HCT116 (cell line): ENCODE data around the gene DPYD.

Experiments used
- POLR2AphosphoS5 ChIP-seq: IDR thresholded peaks from 2 replicates; pipeline ENCODE4 v1.6.1; 2011; ENCODE audit warnings: mild to moderate bottlenecking, low read depth, low read length, moderate library complexity
- TF ChIP-seq, protein P1 (sequence below), 3 experiments: fragments of 200-600 bp in 1 of 3; sonication (generic) in 1 of 3; IDR thresholded peaks in 2 of 3; conservative IDR thresholded peaks in 1 of 3; 2 replicates each; pipeline ENCODE4 v1.5.1; 2012 to 2017; ENCODE audit warnings: low read depth in 2 of 3, low read length in 2 of 3, antibody characterized with exemption in 1 of 3, borderline replicate concordance in 1 of 3, control low read depth in 1 of 3, mild to moderate bottlenecking in 1 of 3, mixed read lengths in 1 of 3, mixed run types in 1 of 3, moderate library complexity in 1 of 3; ENCODE audit not compliant: insufficient read depth in 1 of 3
- TF ChIP-seq, protein P2 (sequence below): IDR thresholded peaks from 2 replicates; pipeline ENCODE4 v1.6.1; 2012

DNA sequence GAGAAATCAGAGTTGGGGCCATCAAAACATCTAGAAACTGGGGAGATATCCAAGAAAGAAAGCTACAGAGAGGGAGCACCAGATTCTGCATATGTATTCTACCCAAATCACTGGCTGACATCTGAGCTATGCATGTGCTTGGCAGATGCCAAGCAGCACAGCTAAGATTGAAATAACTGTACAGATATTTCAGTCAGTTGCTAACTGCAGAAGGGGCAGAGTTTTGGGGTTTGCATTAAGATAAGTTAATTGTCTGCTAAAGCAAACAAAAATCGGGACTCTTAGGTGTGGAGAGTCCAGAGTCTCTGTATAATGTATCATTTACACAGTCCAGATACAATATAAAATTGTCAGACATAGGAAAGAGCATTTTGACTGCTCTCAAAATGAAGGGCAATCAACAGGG lies 762.1 kb downstream of the DPYD start:
- TF ChIP-seq POLR2AphosphoS5, result no peak
- TF ChIP-seq, protein P1, sequence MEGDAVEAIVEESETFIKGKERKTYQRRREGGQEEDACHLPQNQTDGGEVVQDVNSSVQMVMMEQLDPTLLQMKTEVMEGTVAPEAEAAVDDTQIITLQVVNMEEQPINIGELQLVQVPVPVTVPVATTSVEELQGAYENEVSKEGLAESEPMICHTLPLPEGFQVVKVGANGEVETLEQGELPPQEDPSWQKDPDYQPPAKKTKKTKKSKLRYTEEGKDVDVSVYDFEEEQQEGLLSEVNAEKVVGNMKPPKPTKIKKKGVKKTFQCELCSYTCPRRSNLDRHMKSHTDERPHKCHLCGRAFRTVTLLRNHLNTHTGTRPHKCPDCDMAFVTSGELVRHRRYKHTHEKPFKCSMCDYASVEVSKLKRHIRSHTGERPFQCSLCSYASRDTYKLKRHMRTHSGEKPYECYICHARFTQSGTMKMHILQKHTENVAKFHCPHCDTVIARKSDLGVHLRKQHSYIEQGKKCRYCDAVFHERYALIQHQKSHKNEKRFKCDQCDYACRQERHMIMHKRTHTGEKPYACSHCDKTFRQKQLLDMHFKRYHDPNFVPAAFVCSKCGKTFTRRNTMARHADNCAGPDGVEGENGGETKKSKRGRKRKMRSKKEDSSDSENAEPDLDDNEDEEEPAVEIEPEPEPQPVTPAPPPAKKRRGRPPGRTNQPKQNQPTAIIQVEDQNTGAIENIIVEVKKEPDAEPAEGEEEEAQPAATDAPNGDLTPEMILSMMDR (IDR thresholded peaks at IDR 0.05 in 2 of 3, conservative IDR thresholded peaks at IDR 0.05 in 1 of 3; ENCODE audit: borderline replicate concordance in 1 of 3, insufficient read depth in 1 of 3, low read depth in 2 of 3, low read length in 2 of 3), result no peak
- TF ChIP-seq, protein P2, sequence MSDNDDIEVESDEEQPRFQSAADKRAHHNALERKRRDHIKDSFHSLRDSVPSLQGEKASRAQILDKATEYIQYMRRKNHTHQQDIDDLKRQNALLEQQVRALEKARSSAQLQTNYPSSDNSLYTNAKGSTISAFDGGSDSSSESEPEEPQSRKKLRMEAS, result no peak
